Measurements from ENCODE around the gene BMP2. TPM values are rescaled to one million over a fixed set of nuclear protein-coding genes. Genes with fewer than 3 reads are reported as not detected.

BMP2 gene
- total and polyA plus RNA-seq, 2 of the 4 experiments (the other 2 are of a cell fraction) = 0.18 to 0.21 TPM

- dilution Hi-C loops (cut with HindIII; ENCODE audit: low sequenced_read_pairs, unreplicated experiment) = no loop called here
- in situ Hi-C loops (cut with MboI; ENCODE audit: low sequenced_read_pairs) = no loop called here
- no peak overlapping the region for H3K27ac ChIP-seq (ENCODE audit: insufficient read depth, low read length)
- intact Hi-C loops (cut with micrococcal nuclease) = no loop called here
- no peak overlapping the region for H4K91ac ChIP-seq (ENCODE audit: insufficient read depth, low read depth, low read length)
- no peaks in the 10 kb centered on the region for H3K4me1 ChIP-seq (ENCODE audit: control insufficient read depth, insufficient read depth, low read length)
- no peak overlapping the region for H3K9ac ChIP-seq (ENCODE audit: low read depth, low read length)
- no peak for ATAC-seq (ENCODE audit: low read depth)
- ChIA-PET CTCF (no interaction called here), POLR2A (ENCODE audit: unreplicated experiment) (no interaction called here)
- H2BK120ac ChIP-seq (ENCODE audit: low read depth, low read length) = no peak overlapping the region
- H3K36me3 ChIP-seq (ENCODE audit: control insufficient read depth, insufficient read depth, low read length) = no peaks in the 10 kb centered on the region
- H2BK5ac ChIP-seq (ENCODE audit: low read depth, low read length, poor library complexity, severe bottlenecking) = no peak overlapping the region
- no peak overlapping the region for H3K4me2 ChIP-seq (ENCODE audit: low read depth, low read length)
- no CpG with 5 or more reads among the region's 3 CpGs for WGBS, 2 experiments (ENCODE audit: extremely low coverage in 2 of 2, insufficient read length in 1 of 2)
- no peak overlapping the region for H2BK20ac ChIP-seq (ENCODE audit: low read depth, low read length)
- H3K56ac ChIP-seq (ENCODE audit: extremely low read depth, insufficient read depth, low read length) = no peak overlapping the region
- no peak overlapping the region for H4K5ac ChIP-seq (ENCODE audit: low read depth, low read length)
- no peak overlapping the region for H2AFZ ChIP-seq (replicated peaks; ENCODE audit: low read length, poor library complexity)
- H3K4ac ChIP-seq (ENCODE audit: low read depth, low read length) = no peak overlapping the region
- H2BK15ac ChIP-seq (ENCODE audit: low read depth, low read length) = no peak overlapping the region
- no peak overlapping the region for H3K18ac ChIP-seq (ENCODE audit: low read depth, low read length)
- no TSS peak for BruUV-seq (replicated peaks)
- H3K23ac ChIP-seq (ENCODE audit: low read depth, low read length) = no peak overlapping the region
- no peak overlapping the region for H3K4me3 ChIP-seq (ENCODE audit: insufficient read depth, low read depth, low read length)
- no peak for DNase-seq
- no peaks in the 10 kb centered on the region for H3K9me3 ChIP-seq (ENCODE audit: control insufficient read depth, insufficient read depth, low read length)
- no peak overlapping the region for H4K8ac ChIP-seq (ENCODE audit: low read depth in 2 of 2, low read length in 2 of 2)
- no peaks in the 10 kb centered on the region for H4K20me1 ChIP-seq (ENCODE audit: insufficient read depth, low read length)
- H3K27me3 ChIP-seq (ENCODE audit: control insufficient read depth, insufficient read depth, low read length) = peaks cover 6% of the 10 kb centered on the region
- H3K14ac ChIP-seq (replicated peaks; ENCODE audit: low read depth, low read length) = no peak overlapping the region
- H3K79me1 ChIP-seq (ENCODE audit: low read depth in 1 of 2, low read length in 2 of 2) = no peaks in the 10 kb centered on the region
- TF ChIP-seq RFX5 (IDR thresholded peaks at IDR 0.05; ENCODE audit: low read depth, low read length) = no peak
- TF ChIP-seq FOS (IDR thresholded peaks at IDR 0.05; ENCODE audit: low read depth, low read length) = no peak
- no peak for TF ChIP-seq NFE2L2 (IDR thresholded peaks at IDR 0.05; ENCODE audit: low read depth, low read length)
- TF ChIP-seq ELK1 (IDR thresholded peaks at IDR 0.05; ENCODE audit: borderline replicate concordance, low read depth, low read length) = no peak
- no peak for TF ChIP-seq BHLHE40 (IDR thresholded peaks at IDR 0.05; ENCODE audit: low read depth, low read length)
- TF ChIP-seq MAZ (IDR thresholded peaks at IDR 0.05; ENCODE audit: borderline replicate concordance, low read depth, low read length) = no peak
- no peak for TF ChIP-seq CHD1 (IDR thresholded peaks at IDR 0.05; ENCODE audit: low read depth, low read length)
- no peak for TF ChIP-seq RAD21 (IDR thresholded peaks at IDR 0.05; ENCODE audit: low read length)
- no peak for TF ChIP-seq MXI1 (IDR thresholded peaks at IDR 0.05; ENCODE audit: borderline replicate concordance, low read depth, low read length)
- TF ChIP-seq CEBPB (IDR thresholded peaks at IDR 0.05; ENCODE audit: low read depth, low read length) = no peak
- TF ChIP-seq USF2 (IDR thresholded peaks at IDR 0.05; ENCODE audit: low read depth, low read length) = no peak
- no peak for TF ChIP-seq SMC3 (IDR thresholded peaks at IDR 0.05; ENCODE audit: low read depth, low read length)
- no peak for TF ChIP-seq MAFK (IDR thresholded peaks at IDR 0.05; ENCODE audit: low read depth, low read length)
- no peak for TF ChIP-seq POLR2A (IDR thresholded peaks at IDR 0.05; ENCODE audit: low read depth, low read length)
- TF ChIP-seq CTCF (conservative IDR thresholded peaks at IDR 0.05; ENCODE audit: low read depth, low read length) = no peak
- no peak for TF ChIP-seq RCOR1 (IDR thresholded peaks at IDR 0.05; ENCODE audit: insufficient replicate concordance, low read length)
- no peaks in the 10 kb centered on the region for H3K9me1 ChIP-seq (ENCODE audit: insufficient read depth, low read length)
- no peak overlapping the region for H2AK9ac ChIP-seq (replicated peaks; ENCODE audit: low read depth, low read length, poor library complexity)
- H2AK5ac ChIP-seq (ENCODE audit: low read depth, low read length) = no peak overlapping the region
Measured at GRCh38 chr20:6740096-6740495, 27.4 kb upstream of the BMP2 start.

Data from IMR-90 (cell line).